ENCODE data around the gene ZBED1. TPM values are rescaled to one million over a fixed set of nuclear protein-coding genes. Genes with fewer than 3 reads are reported as not detected.
"Not testable (repeated sequence)": the region's sequence is repeated elsewhere in the genome, so short reads cannot be mapped to it uniquely, and the experiment has no call there.

The ZBED1 gene
- total and polyA plus RNA-seq, 4 experiments from 2014 or later = 18.1 to 34.1 (median 29.6) TPM

DNA sequence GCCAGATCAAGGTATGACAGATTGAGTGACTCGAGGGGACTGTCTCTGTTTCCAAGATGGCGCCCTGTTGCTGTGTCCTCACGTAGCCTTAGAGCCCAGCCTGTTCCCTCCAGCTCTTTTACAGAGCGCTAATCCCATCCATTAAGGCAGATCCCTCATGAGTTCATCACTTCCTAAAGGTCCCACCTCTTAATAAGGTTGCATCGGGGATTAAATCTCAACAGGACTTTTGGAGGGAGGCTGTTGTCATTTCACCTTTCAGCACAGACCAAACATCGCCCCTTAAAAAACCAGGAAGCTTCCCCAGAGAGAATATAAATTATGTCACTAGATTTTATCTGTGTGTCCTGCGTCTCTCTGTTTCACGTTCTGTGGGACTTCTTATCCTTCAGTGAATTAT is 32.6 kb upstream of the ZBED1 start:
- intact Hi-C loops (cut with micrococcal nuclease) = no loop called here
- Histone ChIP-seq H3K4me3 (ENCODE audit: low read length in 2 of 2) (no peak overlapping the region), H3K4me1 (ENCODE audit: insufficient read depth, low read length) (no peaks in the 10 kb centered on the region), H3K27me3 (ENCODE audit: insufficient read depth, low read length) (no peaks in the 10 kb centered on the region), H3K27ac (ENCODE audit: low read depth, low read length) (no peak overlapping the region), H3K36me3 (ENCODE audit: insufficient read depth, low read length) (no peaks in the 10 kb centered on the region), H3K9me3 (ENCODE audit: control insufficient read depth in 1 of 2, low read length in 2 of 2) (no peaks in the 10 kb centered on the region)
- no peak overlapping the region for H3K27ac Mint-ChIP-seq
- no peaks in the 10 kb centered on the region for H3K4me1 Mint-ChIP-seq
- ChIA-PET CTCF (ENCODE audit: partially characterized antibody) (no interaction called here), POLR2A (ENCODE audit: partially characterized antibody) (no interaction called here)
- peaks cover 0 to 2% (median 0%) of the 10 kb centered on the region in 8 donors for H3K9me3 Mint-ChIP-seq
- no peaks in the 10 kb centered on the region for H3K36me3 Mint-ChIP-seq
- DNase-seq = no peak
- H3K27me3 Mint-ChIP-seq = peaks cover 7 to 10% of the 10 kb centered on the region in 2 donors
- H3K4me3 Mint-ChIP-seq = no peak overlapping the region

DNA sequence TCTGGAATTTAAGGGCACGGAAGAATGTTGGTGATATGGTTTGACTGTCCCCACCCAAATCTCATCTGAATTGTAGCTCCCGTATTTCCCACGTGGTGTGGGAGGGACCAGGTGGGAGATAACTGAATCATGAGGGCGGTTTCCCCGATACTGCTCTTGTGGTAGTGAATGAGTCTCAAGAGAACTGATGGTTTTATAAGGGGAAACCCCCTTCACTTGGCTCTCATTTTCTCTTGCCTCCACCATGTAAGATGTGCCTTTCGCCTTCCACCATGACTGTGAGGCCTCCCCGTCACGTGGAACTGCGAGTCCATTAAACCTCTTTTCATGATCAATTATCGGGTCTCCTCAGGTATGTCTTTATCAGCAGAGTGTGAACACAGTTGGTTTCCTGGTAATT is 25.6 kb upstream of the ZBED1 start:
- Histone ChIP-seq H3K4me3 (ENCODE audit: low read length in 2 of 2) (no peak overlapping the region), H3K27ac (ENCODE audit: low read depth, low read length) (no peak overlapping the region), H3K27me3 (ENCODE audit: insufficient read depth, low read length) (no peaks in the 10 kb centered on the region), H3K4me1 (ENCODE audit: insufficient read depth, low read length) (no peaks in the 10 kb centered on the region), H3K36me3 (ENCODE audit: insufficient read depth, low read length) (no peaks in the 10 kb centered on the region), H3K9me3 (ENCODE audit: control insufficient read depth in 1 of 2, low read length in 2 of 2) (no peaks in the 10 kb centered on the region)
- Mint-ChIP-seq H3K9me3 (peaks cover 0 to 2% (median 0%) of the 10 kb centered on the region in 8 donors), H3K4me1 (no peaks in the 10 kb centered on the region), H3K27me3 (peaks cover 11 to 33% of the 10 kb centered on the region in 2 donors), H3K36me3 (no peaks in the 10 kb centered on the region), H3K27ac (no peak overlapping the region), H3K4me3 (no peak overlapping the region)
- CTCF ChIA-PET (ENCODE audit: partially characterized antibody) = no interaction called here
- intact Hi-C loops (cut with micrococcal nuclease) = no loop called here
- DNase-seq = no peak
- POLR2A ChIA-PET (ENCODE audit: partially characterized antibody) = no interaction called here

DNA sequence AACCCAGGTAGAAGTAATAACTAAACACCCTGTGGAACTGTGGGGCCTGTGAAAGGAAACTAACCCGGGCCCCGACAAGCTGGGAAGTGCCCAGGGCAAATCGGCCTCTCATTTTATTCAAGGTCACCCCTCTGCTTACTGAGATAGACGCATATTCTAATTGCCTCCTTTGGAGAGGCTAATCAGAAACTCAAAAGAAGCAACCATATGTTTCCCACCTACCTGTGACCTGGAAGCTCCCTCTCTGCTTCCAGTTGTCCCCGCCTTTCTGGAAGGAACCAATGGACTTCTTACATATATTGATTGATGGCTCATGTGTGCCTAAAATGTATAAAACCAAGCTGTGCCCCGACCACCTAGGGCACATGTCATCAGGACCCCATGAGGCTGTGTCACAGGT is 23.1 kb upstream of the ZBED1 start:
- Mint-ChIP-seq H3K4me1 (no peaks in the 10 kb centered on the region), H3K36me3 (no peaks in the 10 kb centered on the region), H3K9me3 (peaks cover 0 to 2% (median 0%) of the 10 kb centered on the region in 8 donors), H3K4me3 (no peak overlapping the region), H3K27me3 (peaks cover 11 to 33% of the 10 kb centered on the region in 2 donors), H3K27ac (no peak overlapping the region)
- Histone ChIP-seq H3K36me3 (ENCODE audit: insufficient read depth, low read length) (no peaks in the 10 kb centered on the region), H3K27me3 (ENCODE audit: insufficient read depth, low read length) (no peaks in the 10 kb centered on the region), H3K4me1 (ENCODE audit: insufficient read depth, low read length) (no peaks in the 10 kb centered on the region), H3K9me3 (ENCODE audit: control insufficient read depth in 1 of 2, low read length in 2 of 2) (no peaks in the 10 kb centered on the region), H3K27ac (ENCODE audit: low read depth, low read length) (no peak overlapping the region), H3K4me3 (ENCODE audit: low read length in 2 of 2) (no peak overlapping the region)
- ChIA-PET POLR2A (ENCODE audit: partially characterized antibody) (no interaction called here), CTCF (ENCODE audit: partially characterized antibody) (no interaction called here)
- intact Hi-C loops (cut with micrococcal nuclease) = no loop called here
- no peak for DNase-seq

DNA sequence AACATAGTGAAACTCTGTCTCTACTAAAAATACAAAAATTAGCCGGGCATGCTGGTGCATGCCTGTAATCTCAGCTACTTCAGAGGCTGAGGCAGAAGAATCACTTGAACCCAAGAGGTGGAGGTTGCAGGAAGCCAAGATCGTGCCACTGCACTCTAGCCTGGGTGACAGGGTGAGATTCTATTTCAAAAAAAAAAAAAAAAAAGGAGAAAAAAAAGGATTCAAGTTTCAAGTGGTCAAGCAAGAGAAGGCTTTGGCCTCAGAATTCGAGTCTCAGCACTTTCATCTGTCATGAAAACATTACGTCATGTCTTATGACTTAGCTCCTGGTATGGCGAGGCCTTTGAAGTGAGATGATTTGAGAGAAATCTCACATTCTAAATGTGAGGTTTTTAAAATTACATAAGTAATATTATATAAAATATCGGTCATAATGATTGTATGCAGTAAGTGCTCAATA is 21.2 kb upstream of the ZBED1 start:
- no peaks in the 10 kb centered on the region for H3K27me3 ChIP-seq (ENCODE audit: insufficient read depth, low read length)
- no peak for DNase-seq
- Mint-ChIP-seq H3K9me3 (peaks cover 0 to 2% (median 0%) of the 10 kb centered on the region in 8 donors), H3K4me3 (no peak overlapping the region), H3K27me3 (peaks cover 6 to 24% of the 10 kb centered on the region in 2 donors), H3K4me1 (peaks cover 0 to under 1% (median 0%) of the 10 kb centered on the region in 4 donors), H3K27ac (no peak overlapping the region), H3K36me3 (no peaks in the 10 kb centered on the region)
- H3K4me1 ChIP-seq (ENCODE audit: insufficient read depth, low read length) = no peaks in the 10 kb centered on the region
- intact Hi-C loops (cut with micrococcal nuclease) = no loop called here
- no peak overlapping the region for H3K27ac ChIP-seq (ENCODE audit: low read depth, low read length)
- ChIA-PET CTCF (ENCODE audit: partially characterized antibody) (no interaction called here), POLR2A (ENCODE audit: partially characterized antibody) (no interaction called here)
- no peaks in the 10 kb centered on the region for H3K36me3 ChIP-seq (ENCODE audit: insufficient read depth, low read length)
- no peaks in the 10 kb centered on the region for H3K9me3 ChIP-seq (ENCODE audit: control insufficient read depth in 1 of 2, low read length in 2 of 2)
- H3K4me3 ChIP-seq (ENCODE audit: low read length in 2 of 2) = no peak overlapping the region

DNA sequence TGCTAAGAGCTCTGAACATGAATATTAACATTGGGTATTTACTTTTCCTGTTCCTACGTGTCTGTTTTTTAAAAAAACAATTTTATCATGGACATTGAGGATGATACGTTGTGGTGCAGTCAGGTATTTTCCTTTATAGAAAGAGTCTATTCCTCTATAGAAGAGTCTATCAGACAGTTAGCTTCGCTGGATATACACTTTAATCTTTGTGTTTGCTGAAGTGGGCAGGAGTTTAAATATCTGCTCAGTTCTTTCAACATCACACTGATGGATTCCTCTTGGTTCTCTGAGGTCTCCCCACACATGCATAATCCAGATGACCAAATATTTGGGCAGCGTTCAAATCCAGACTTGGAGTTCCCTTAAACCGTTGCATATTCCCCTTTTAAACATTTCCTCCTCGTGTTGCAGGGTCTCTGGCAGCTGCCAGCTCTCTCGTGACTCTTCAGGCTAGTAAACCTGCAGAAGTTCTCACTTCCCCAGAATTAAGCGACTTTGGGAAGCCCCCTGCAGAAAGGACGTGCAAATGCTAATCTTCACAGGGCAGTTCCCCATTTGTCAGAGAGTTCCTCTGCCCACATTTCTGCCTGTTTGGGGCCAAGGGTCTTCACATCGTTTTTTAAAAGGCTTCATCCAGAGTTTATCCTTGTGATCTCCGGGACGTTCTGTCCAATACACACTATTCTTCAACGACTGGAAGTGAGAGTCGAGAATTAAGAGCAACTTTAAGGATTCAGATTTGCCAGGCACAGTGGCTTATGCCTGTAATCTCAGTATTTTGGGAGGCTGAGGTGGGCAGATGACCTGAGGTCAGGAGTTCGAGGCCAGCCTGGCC is 20.5 kb upstream of the ZBED1 start:
- Mint-ChIP-seq H3K36me3 (no peaks in the 10 kb centered on the region), H3K4me1 (peaks cover 0 to 2% (median under 1%) of the 10 kb centered on the region in 4 donors), H3K27me3 (peaks cover 5 to 20% of the 10 kb centered on the region in 2 donors), H3K9me3 (peaks cover 0 to 1% (median 0%) of the 10 kb centered on the region in 8 donors), H3K27ac (no peak overlapping the region), H3K4me3 (no peak overlapping the region)
- Histone ChIP-seq H3K9me3 (ENCODE audit: control insufficient read depth in 1 of 2, low read length in 2 of 2) (no peaks in the 10 kb centered on the region), H3K27me3 (ENCODE audit: insufficient read depth, low read length) (no peaks in the 10 kb centered on the region), H3K4me3 (ENCODE audit: low read length in 2 of 2) (no peak overlapping the region), H3K36me3 (ENCODE audit: insufficient read depth, low read length) (no peaks in the 10 kb centered on the region), H3K4me1 (ENCODE audit: insufficient read depth, low read length) (no peaks in the 10 kb centered on the region), H3K27ac (ENCODE audit: low read depth, low read length) (no peak overlapping the region)
- no peak for DNase-seq
- ChIA-PET CTCF (ENCODE audit: partially characterized antibody) (no interaction called here), POLR2A (ENCODE audit: partially characterized antibody) (no interaction called here)
- intact Hi-C loops (cut with micrococcal nuclease) = no loop called here

DNA sequence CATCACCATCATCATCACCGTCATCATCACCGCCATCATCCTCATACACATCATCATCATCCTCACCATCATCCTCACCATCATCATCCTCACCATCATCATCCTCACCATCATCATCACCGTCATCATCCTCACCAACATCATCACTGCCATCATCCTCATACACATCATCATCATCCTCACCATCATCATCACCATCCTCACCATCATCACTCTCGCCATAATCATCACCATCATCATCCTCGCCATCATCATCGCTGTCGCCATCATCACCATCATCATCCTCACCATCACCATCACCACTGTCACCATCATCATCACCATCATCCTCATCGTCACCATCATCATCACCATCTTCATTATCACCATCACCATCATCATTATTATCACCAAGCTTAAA is 19.8 kb upstream of the ZBED1 start:
- peaks cover 0 to 2% (median under 1%) of the 10 kb centered on the region in 4 donors for H3K4me1 Mint-ChIP-seq
- DNase-seq = no peak
- intact Hi-C loops (cut with micrococcal nuclease) = no loop called here
- H3K27ac Mint-ChIP-seq = no peak overlapping the region
- no peaks in the 10 kb centered on the region for H3K9me3 Mint-ChIP-seq
- no peaks in the 10 kb centered on the region for H3K36me3 Mint-ChIP-seq
- no peak overlapping the region for H3K4me3 ChIP-seq (ENCODE audit: low read length in 2 of 2)
- no peak overlapping the region for H3K27ac ChIP-seq (ENCODE audit: low read depth, low read length)
- ChIA-PET CTCF (ENCODE audit: partially characterized antibody) (no interaction called here), POLR2A (ENCODE audit: partially characterized antibody) (no interaction called here)
- peaks cover 8 to 21% of the 10 kb centered on the region in 2 donors for H3K27me3 Mint-ChIP-seq
- no peaks in the 10 kb centered on the region for H3K4me1 ChIP-seq (ENCODE audit: insufficient read depth, low read length)
- no peak overlapping the region for H3K4me3 Mint-ChIP-seq
- no peaks in the 10 kb centered on the region for H3K9me3 ChIP-seq (ENCODE audit: control insufficient read depth in 1 of 2, low read length in 2 of 2)
- H3K36me3 ChIP-seq (ENCODE audit: insufficient read depth, low read length) = no peaks in the 10 kb centered on the region
- no peaks in the 10 kb centered on the region for H3K27me3 ChIP-seq (ENCODE audit: insufficient read depth, low read length)

DNA sequence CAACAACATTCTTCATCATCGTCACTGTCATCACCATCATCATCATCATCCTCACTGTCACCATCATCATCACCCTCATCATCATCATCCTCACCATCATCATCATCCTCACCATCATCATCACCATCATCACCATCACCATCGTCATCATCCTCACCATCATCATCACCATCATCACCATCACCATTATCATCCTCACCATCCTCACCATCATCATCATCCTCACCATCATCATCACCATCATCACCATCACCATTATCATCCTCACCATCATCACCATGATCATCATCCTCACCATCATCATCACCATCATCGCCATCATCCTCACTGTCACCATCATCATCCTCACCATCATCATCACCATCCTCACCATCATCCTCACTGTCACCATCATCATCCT is 18.9 kb upstream of the ZBED1 start:
- H3K36me3 Mint-ChIP-seq; H3K4me3 Mint-ChIP-seq; H3K36me3 ChIP-seq (ENCODE audit: insufficient read depth, low read length); H3K4me1 ChIP-seq (ENCODE audit: insufficient read depth, low read length); H3K9me3 Mint-ChIP-seq; H3K4me3 ChIP-seq (ENCODE audit: low read length in 2 of 2); intact Hi-C loops (cut with micrococcal nuclease); POLR2A ChIA-PET (ENCODE audit: partially characterized antibody); H3K4me1 Mint-ChIP-seq; H3K27me3 ChIP-seq (ENCODE audit: insufficient read depth, low read length); H3K9me3 ChIP-seq (ENCODE audit: control insufficient read depth in 1 of 2, low read length in 2 of 2); CTCF ChIA-PET (ENCODE audit: partially characterized antibody); H3K27ac Mint-ChIP-seq; H3K27ac ChIP-seq (ENCODE audit: low read depth, low read length); DNase-seq: not testable (repeated sequence)
- peaks cover 8 to 16% of the 10 kb centered on the region in 2 donors for H3K27me3 Mint-ChIP-seq
